Measurements from ENCODE around the gene NDUFS6.

DNA sequence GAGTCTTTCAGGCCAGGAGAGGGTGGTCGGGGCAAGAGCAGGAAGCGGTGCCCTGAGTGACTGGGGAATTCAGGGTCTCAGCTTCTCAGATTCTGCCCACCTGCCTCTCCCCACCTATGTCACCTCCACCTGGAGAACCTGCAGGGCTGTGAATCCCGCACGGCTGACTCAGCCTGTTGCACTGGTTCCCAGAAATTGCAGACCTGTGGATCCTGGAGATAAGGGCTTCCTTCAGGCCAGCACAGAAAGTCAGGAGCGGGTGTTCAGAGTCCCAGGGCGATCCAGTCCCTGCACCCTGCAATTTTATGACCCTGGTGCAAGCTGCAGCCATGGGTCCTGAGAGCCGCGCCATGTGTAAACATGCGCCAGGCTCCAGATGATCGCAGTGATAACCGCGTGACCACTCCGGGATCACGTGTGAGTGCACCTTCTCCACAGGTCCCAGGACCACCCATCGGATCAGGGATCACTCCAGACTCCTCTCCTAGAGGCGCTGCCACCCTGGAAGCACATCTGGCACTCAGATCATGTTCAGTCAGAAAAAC lies 63.8 kb downstream of the NDUFS6 start:
- no peak for TF ChIP-seq POLR2AphosphoS5 (IDR thresholded peaks at IDR 0.05; ENCODE audit: low read depth, low read length)
- no peak for TF ChIP-seq POLR2A (IDR thresholded peaks at IDR 0.05; ENCODE audit: low read depth, low read length)
